Measurements from ENCODE around the gene TNRC18. TPM values are rescaled to one million over a fixed set of nuclear protein-coding genes. Genes with fewer than 3 reads are reported as not detected.
"Not testable (repeated sequence)": the region's sequence is repeated elsewhere in the genome, so short reads cannot be mapped to it uniquely, and the experiment has no call there.

The TNRC18 gene
- total and polyA plus RNA-seq, 8 donors: 94.4 to 164 (median 133) TPM

GRCh38 chr7:5276611-5277010 is 147.0 kb downstream of the TNRC18 start:
- peaks cover 0 to 7% of the 10 kb centered on the region in 2 donors for H3K27me3 ChIP-seq
- H3K9me3 ChIP-seq: no peaks in the 10 kb centered on the region
- no peak for ATAC-seq
- no peak overlapping the region for H3K27ac ChIP-seq
- DNase-seq: no peak
- no peaks in the 10 kb centered on the region for H3K36me3 ChIP-seq
- H3K4me1 ChIP-seq: no peaks in the 10 kb centered on the region
- intact Hi-C loops (cut with DNase I): no loop called here
- H3K4me3 ChIP-seq: no peak overlapping the region
- no peak for TF ChIP-seq CTCF (IDR thresholded peaks at IDR 0.05)

- DNase-seq; H3K4me1 ChIP-seq; H3K4me3 ChIP-seq; ATAC-seq; H3K36me3 ChIP-seq; H3K27me3 ChIP-seq; intact Hi-C loops (cut with DNase I); H3K9me3 ChIP-seq; H3K27ac ChIP-seq: not testable (repeated sequence)
Observed at GRCh38 chr7:5276123-5276522, 147.5 kb downstream of the TNRC18 start.

- peak; percentile 21 for ATAC-seq
- peak in 1 of 4 donors; percentile 67 for DNase-seq
- H3K27me3 ChIP-seq; H3K27ac ChIP-seq; H3K4me3 ChIP-seq; H3K36me3 ChIP-seq; intact Hi-C loops (cut with DNase I); H3K4me1 ChIP-seq; H3K9me3 ChIP-seq: not testable (repeated sequence)
Observed at GRCh38 chr7:5275510-5275909, 148.1 kb downstream of the TNRC18 start.

GRCh38 chr7:5274985-5275431 is 148.6 kb downstream of the TNRC18 start:
- H3K27me3 ChIP-seq; H3K27ac ChIP-seq; H3K9me3 ChIP-seq; H3K4me3 ChIP-seq; H3K4me1 ChIP-seq; H3K36me3 ChIP-seq; intact Hi-C loops (cut with DNase I): not testable (repeated sequence)
- DNase-seq: peak in 2 of 4 donors; percentile 29 to 67
- peak; percentile 73 for ATAC-seq

- Histone ChIP-seq H3K27ac (no peak overlapping the region), H3K4me1 (no peaks in the 10 kb centered on the region), H3K4me3 (no peak overlapping the region), H3K9me3 (no peaks in the 10 kb centered on the region), H3K27me3 (peaks cover 0 to 5% of the 10 kb centered on the region in 2 donors), H3K36me3 (no peaks in the 10 kb centered on the region)
- ATAC-seq: no peak
- intact Hi-C loops (cut with DNase I): no loop called here
- TF ChIP-seq CTCF (IDR thresholded peaks at IDR 0.05): no peak
- no peak for DNase-seq
Observed at GRCh38 chr7:5274441-5274840, 149.2 kb downstream of the TNRC18 start.

- intact Hi-C loops (cut with DNase I); H3K4me3 ChIP-seq; H3K36me3 ChIP-seq; H3K9me3 ChIP-seq; H3K4me1 ChIP-seq; H3K27ac ChIP-seq; H3K27me3 ChIP-seq; ATAC-seq; DNase-seq: not testable (repeated sequence)
Observed at GRCh38 chr7:5273831-5274405, 149.7 kb downstream of the TNRC18 start.

- Histone ChIP-seq H3K27me3 (peaks cover 0 to 5% of the 10 kb centered on the region in 2 donors), H3K36me3 (no peaks in the 10 kb centered on the region), H3K27ac (no peak overlapping the region), H3K4me1 (no peaks in the 10 kb centered on the region), H3K9me3 (no peaks in the 10 kb centered on the region), H3K4me3 (no peak overlapping the region)
- ATAC-seq: no peak
- intact Hi-C loops (cut with DNase I): no loop called here
- TF ChIP-seq CTCF (IDR thresholded peaks at IDR 0.05): no peak
- no peak for DNase-seq
Observed at GRCh38 chr7:5270788-5271187, 152.8 kb downstream of the TNRC18 start.

- H3K4me3 ChIP-seq; H3K27me3 ChIP-seq; H3K27ac ChIP-seq; H3K9me3 ChIP-seq; intact Hi-C loops (cut with DNase I); H3K4me1 ChIP-seq; DNase-seq; ATAC-seq; H3K36me3 ChIP-seq: not testable (repeated sequence)
Observed at GRCh38 chr7:5269992-5270657, 153.5 kb downstream of the TNRC18 start.

GRCh38 chr7:5267829-5268228 is 155.8 kb downstream of the TNRC18 start:
- H3K27me3 ChIP-seq; H3K9me3 ChIP-seq; H3K4me1 ChIP-seq; H3K4me3 ChIP-seq; intact Hi-C loops (cut with DNase I); DNase-seq; H3K36me3 ChIP-seq; H3K27ac ChIP-seq: not testable (repeated sequence)
- peak; percentile 16 for ATAC-seq

All from left lung (tissue), 10 donors.